ENCODE results near the gene PHF3.

DNA sequence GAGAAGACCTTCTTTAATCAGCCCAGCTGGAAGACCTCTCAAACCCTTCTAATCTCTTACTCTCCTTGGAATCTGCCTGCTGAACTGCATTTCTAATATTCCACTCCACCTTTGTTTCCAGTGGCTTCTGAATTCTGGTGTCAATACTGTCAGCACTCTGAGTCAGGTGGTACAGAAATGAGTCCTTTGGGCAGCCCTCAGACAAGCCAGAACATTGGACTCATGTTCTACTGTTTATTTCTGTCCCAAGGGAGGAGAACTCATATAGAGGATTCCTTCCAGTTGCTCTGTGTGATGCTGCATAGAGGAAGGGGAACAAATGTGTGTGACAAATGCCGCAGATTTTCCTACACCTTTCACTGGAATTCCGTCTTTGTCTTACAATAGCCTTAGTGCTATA lies 114.8 kb downstream of the PHF3 start:
- TF ChIP-seq, protein P1, sequence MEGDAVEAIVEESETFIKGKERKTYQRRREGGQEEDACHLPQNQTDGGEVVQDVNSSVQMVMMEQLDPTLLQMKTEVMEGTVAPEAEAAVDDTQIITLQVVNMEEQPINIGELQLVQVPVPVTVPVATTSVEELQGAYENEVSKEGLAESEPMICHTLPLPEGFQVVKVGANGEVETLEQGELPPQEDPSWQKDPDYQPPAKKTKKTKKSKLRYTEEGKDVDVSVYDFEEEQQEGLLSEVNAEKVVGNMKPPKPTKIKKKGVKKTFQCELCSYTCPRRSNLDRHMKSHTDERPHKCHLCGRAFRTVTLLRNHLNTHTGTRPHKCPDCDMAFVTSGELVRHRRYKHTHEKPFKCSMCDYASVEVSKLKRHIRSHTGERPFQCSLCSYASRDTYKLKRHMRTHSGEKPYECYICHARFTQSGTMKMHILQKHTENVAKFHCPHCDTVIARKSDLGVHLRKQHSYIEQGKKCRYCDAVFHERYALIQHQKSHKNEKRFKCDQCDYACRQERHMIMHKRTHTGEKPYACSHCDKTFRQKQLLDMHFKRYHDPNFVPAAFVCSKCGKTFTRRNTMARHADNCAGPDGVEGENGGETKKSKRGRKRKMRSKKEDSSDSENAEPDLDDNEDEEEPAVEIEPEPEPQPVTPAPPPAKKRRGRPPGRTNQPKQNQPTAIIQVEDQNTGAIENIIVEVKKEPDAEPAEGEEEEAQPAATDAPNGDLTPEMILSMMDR (conservative IDR thresholded peaks at IDR 0.05; ENCODE audit: low read depth in 2 of 2) = no peak
- TF ChIP-seq POLR2AphosphoS5 (IDR thresholded peaks at IDR 0.05; ENCODE audit: low read depth) (no peak), EZH2 (IDR thresholded peaks at IDR 0.05; ENCODE audit: low read depth, unreplicated experiment) (no peak), EZH2phosphoT487 (IDR thresholded peaks at IDR 0.05; ENCODE audit: unreplicated experiment) (no peak), NANOG (IDR thresholded peaks at IDR 0.05; ENCODE audit: borderline replicate concordance) (no peak), CREB1 (CRISPR knock-in tag; IDR thresholded peaks at IDR 0.05; ENCODE audit: low read depth) (no peak)
- TF ChIP-seq, protein P2, sequence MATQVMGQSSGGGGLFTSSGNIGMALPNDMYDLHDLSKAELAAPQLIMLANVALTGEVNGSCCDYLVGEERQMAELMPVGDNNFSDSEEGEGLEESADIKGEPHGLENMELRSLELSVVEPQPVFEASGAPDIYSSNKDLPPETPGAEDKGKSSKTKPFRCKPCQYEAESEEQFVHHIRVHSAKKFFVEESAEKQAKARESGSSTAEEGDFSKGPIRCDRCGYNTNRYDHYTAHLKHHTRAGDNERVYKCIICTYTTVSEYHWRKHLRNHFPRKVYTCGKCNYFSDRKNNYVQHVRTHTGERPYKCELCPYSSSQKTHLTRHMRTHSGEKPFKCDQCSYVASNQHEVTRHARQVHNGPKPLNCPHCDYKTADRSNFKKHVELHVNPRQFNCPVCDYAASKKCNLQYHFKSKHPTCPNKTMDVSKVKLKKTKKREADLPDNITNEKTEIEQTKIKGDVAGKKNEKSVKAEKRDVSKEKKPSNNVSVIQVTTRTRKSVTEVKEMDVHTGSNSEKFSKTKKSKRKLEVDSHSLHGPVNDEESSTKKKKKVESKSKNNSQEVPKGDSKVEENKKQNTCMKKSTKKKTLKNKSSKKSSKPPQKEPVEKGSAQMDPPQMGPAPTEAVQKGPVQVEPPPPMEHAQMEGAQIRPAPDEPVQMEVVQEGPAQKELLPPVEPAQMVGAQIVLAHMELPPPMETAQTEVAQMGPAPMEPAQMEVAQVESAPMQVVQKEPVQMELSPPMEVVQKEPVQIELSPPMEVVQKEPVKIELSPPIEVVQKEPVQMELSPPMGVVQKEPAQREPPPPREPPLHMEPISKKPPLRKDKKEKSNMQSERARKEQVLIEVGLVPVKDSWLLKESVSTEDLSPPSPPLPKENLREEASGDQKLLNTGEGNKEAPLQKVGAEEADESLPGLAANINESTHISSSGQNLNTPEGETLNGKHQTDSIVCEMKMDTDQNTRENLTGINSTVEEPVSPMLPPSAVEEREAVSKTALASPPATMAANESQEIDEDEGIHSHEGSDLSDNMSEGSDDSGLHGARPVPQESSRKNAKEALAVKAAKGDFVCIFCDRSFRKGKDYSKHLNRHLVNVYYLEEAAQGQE (IDR thresholded peaks at IDR 0.05; ENCODE audit: unreplicated experiment) = no peak
- TF ChIP-seq, protein P3, sequence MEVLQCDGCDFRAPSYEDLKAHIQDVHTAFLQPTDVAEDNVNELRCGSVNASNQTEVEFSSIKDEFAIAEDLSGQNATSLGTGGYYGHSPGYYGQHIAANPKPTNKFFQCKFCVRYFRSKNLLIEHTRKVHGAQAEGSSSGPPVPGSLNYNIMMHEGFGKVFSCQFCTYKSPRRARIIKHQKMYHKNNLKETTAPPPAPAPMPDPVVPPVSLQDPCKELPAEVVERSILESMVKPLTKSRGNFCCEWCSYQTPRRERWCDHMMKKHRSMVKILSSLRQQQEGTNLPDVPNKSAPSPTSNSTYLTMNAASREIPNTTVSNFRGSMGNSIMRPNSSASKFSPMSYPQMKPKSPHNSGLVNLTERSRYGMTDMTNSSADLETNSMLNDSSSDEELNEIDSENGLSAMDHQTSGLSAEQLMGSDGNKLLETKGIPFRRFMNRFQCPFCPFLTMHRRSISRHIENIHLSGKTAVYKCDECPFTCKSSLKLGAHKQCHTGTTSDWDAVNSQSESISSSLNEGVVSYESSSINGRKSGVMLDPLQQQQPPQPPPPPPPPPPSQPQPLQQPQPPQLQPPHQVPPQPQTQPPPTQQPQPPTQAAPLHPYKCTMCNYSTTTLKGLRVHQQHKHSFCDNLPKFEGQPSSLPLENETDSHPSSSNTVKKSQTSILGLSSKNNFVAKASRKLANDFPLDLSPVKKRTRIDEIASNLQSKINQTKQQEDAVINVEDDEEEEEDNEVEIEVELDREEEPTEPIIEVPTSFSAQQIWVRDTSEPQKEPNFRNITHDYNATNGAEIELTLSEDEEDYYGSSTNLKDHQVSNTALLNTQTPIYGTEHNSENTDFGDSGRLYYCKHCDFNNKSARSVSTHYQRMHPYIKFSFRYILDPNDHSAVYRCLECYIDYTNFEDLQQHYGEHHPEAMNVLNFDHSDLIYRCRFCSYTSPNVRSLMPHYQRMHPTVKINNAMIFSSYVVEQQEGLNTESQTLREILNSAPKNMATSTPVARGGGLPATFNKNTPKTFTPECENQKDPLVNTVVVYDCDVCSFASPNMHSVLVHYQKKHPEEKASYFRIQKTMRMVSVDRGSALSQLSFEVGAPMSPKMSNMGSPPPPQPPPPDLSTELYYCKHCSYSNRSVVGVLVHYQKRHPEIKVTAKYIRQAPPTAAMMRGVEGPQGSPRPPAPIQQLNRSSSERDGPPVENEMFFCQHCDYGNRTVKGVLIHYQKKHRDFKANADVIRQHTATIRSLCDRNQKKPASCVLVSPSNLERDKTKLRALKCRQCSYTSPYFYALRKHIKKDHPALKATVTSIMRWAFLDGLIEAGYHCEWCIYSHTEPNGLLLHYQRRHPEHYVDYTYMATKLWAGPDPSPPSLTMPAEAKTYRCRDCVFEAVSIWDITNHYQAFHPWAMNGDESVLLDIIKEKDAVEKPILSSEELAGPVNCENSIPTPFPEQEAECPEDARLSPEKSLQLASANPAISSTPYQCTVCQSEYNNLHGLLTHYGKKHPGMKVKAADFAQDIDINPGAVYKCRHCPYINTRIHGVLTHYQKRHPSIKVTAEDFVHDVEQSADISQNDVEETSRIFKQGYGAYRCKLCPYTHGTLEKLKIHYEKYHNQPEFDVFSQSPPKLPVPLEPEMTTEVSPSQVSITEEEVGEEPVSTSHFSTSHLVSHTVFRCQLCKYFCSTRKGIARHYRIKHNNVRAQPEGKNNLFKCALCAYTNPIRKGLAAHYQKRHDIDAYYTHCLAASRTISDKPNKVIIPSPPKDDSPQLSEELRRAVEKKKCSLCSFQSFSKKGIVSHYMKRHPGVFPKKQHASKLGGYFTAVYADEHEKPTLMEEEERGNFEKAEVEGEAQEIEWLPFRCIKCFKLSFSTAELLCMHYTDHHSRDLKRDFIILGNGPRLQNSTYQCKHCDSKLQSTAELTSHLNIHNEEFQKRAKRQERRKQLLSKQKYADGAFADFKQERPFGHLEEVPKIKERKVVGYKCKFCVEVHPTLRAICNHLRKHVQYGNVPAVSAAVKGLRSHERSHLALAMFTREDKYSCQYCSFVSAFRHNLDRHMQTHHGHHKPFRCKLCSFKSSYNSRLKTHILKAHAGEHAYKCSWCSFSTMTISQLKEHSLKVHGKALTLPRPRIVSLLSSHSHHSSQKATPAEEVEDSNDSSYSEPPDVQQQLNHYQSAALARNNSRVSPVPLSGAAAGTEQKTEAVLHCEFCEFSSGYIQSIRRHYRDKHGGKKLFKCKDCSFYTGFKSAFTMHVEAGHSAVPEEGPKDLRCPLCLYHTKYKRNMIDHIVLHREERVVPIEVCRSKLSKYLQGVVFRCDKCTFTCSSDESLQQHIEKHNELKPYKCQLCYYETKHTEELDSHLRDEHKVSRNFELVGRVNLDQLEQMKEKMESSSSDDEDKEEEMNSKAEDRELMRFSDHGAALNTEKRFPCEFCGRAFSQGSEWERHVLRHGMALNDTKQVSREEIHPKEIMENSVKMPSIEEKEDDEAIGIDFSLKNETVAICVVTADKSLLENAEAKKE (CRISPR knock-in tag; IDR thresholded peaks at IDR 0.05) = no peak
